SK-N-MC (cell line): ENCODE results near the gene FAM120A.

ENCODE experiments used
- EZH2 ChIP-seq: fragments of 200-600 bp; sonication (generic); IDR thresholded peaks from one replicate; pipeline ENCODE4 v1.6.1; 2017; ENCODE audit warnings: antibody characterized with exemption
- POLR2AphosphoS5 ChIP-seq: IDR thresholded peaks from 2 replicates; pipeline ENCODE4 v1.6.1; 2012; ENCODE audit warnings: mild to moderate bottlenecking, low read depth, low read length, borderline replicate concordance

DNA sequence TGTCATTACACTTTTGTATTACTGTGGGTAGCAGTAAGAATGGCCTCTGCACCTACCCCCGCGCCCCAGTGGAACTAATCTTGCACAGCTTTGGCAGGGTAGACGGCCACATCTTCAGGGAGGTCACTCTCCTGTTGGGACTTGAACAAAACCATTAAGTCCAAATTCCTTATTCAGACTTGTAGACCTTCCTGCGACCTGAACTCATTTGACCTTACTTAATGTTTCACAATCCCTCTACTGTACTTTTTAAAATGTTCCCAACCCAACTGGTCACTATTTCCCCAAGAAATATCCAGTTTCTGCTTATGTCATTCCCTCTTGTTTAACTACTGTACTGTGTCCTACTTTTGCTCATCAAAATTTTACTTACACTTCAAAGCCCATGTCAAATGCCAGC lies 7.2 kb downstream of the FAM120A start:
- TF ChIP-seq POLR2AphosphoS5 (no peak), EZH2 (no peak)
